Upper lobe of left lung (tissue), 4 donors: ENCODE results near the gene LRRC15.

Experiments used
- POLR2A ChIP-seq, 4 donors: fragments of 450-650 bp; IDR thresholded peaks; one replicate each; pipeline ENCODE4 v1.5.1; 2016 to 2017; ENCODE audit warnings: antibody characterized with exemption in 4 of 4, mild to moderate bottlenecking in 2 of 4
- POLR2AphosphoS5 ChIP-seq, 2 donors: sonication (generic); formaldehyde crosslinking; IDR thresholded peaks; one replicate each; pipeline ENCODE4 v1.5.1; 2017; ENCODE audit warnings: antibody characterized with exemption in 2 of 2
- TF ChIP-seq, protein P1 (sequence below), 6 experiments: fragments of 450-650 bp in 4 of 6; fragments of 200-600 bp in 2 of 6; sonication (generic) in 2 of 6; IDR thresholded peaks; one replicate each; pipeline ENCODE4 v1.5.1; 2016 to 2019; ENCODE audit warnings: antibody characterized with exemption in 6 of 6

- TF ChIP-seq, protein P1, sequence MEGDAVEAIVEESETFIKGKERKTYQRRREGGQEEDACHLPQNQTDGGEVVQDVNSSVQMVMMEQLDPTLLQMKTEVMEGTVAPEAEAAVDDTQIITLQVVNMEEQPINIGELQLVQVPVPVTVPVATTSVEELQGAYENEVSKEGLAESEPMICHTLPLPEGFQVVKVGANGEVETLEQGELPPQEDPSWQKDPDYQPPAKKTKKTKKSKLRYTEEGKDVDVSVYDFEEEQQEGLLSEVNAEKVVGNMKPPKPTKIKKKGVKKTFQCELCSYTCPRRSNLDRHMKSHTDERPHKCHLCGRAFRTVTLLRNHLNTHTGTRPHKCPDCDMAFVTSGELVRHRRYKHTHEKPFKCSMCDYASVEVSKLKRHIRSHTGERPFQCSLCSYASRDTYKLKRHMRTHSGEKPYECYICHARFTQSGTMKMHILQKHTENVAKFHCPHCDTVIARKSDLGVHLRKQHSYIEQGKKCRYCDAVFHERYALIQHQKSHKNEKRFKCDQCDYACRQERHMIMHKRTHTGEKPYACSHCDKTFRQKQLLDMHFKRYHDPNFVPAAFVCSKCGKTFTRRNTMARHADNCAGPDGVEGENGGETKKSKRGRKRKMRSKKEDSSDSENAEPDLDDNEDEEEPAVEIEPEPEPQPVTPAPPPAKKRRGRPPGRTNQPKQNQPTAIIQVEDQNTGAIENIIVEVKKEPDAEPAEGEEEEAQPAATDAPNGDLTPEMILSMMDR (IDR thresholded peaks at IDR 0.05) = peak in 1 of 6 experiments; percentile 28
- no peak for TF ChIP-seq POLR2A (IDR thresholded peaks at IDR 0.05)
- no peak for TF ChIP-seq POLR2AphosphoS5 (IDR thresholded peaks at IDR 0.05)
These were observed 53.6 kb downstream of the LRRC15 start for GRCh38 chr3:194315965-194316361.
